PC-3 (cell line): ENCODE data around the gene OOEP.

Source experiments
- EZH2 ChIP-seq: fragments of 300-600 bp; sonication (generic); IDR thresholded peaks from one replicate; pipeline ENCODE4 v1.6.1; 2017; ENCODE audit warnings: antibody characterized with exemption, mild to moderate bottlenecking, low read length; ENCODE audit not compliant: unreplicated experiment
- EZH2phosphoT487 ChIP-seq: fragments of 300-600 bp; sonication (generic); IDR thresholded peaks from 2 replicates; pipeline ENCODE4 v1.6.1; 2018; ENCODE audit warnings: mild to moderate bottlenecking, antibody characterized with exemption, low read length, borderline replicate concordance
- TF ChIP-seq, protein P1 (sequence below): fragments of 300-600 bp; sonication (generic); conservative IDR thresholded peaks from 2 replicates; pipeline ENCODE4 v1.5.1; 2017; ENCODE audit warnings: antibody characterized with exemption, low read depth, mild to moderate bottlenecking, low read length

DNA sequence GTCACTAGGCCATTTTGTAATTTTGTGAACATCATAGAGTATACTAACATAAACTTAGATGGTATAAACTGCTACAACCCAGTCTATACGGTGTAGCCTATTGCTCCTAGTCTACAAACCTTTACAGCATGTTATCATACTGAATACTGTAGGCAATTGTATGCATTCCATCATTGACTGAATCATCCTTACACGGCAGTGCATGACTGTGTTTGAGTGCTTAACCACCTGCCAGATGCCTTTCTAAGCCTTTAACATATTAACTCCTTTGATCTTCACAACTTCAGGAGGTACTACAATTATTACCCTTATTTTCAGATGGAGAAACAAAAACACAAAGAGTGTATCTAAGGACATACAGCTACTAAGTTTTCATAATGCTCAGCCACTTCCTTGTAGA, 29.6 kb downstream of the OOEP start:
- TF ChIP-seq, protein P1, sequence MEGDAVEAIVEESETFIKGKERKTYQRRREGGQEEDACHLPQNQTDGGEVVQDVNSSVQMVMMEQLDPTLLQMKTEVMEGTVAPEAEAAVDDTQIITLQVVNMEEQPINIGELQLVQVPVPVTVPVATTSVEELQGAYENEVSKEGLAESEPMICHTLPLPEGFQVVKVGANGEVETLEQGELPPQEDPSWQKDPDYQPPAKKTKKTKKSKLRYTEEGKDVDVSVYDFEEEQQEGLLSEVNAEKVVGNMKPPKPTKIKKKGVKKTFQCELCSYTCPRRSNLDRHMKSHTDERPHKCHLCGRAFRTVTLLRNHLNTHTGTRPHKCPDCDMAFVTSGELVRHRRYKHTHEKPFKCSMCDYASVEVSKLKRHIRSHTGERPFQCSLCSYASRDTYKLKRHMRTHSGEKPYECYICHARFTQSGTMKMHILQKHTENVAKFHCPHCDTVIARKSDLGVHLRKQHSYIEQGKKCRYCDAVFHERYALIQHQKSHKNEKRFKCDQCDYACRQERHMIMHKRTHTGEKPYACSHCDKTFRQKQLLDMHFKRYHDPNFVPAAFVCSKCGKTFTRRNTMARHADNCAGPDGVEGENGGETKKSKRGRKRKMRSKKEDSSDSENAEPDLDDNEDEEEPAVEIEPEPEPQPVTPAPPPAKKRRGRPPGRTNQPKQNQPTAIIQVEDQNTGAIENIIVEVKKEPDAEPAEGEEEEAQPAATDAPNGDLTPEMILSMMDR = no peak
- TF ChIP-seq EZH2phosphoT487 = no peak
- no peak for TF ChIP-seq EZH2
